ENCODE data around the gene SLC22A24. TPM values are rescaled to one million over a fixed set of nuclear protein-coding genes. Genes with fewer than 3 reads are reported as not detected.
"Not testable (repeated sequence)": the region's sequence is repeated elsewhere in the genome, so short reads cannot be mapped to it uniquely, and the experiment has no call there.

The SLC22A24 gene
- total RNA-seq, 2 donors from 2014 or later, result not detected

DNA sequence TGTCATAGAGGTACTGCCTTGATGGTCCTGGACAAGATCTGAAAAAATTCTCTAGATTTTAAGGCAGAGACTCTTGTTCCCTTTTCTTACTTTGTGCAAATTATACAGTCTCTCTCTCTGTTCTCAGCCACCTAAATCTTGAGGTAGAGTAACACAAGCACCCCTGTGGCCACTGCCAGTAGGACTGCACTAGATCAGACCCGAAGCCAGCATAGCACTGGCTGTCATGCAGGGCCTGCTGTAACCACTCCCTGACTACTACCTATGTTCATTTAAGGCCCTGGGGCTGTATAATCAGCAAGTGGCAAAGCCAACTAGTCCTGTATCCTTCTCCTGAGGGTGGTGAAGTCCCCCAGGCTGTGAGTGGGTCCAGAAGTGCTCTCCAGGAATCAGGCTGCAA lies 11.8 kb upstream of the SLC22A24 start:
- H3K4me1 ChIP-seq, result no peaks in the 10 kb centered on the region
- DNase-seq (ENCODE audit: low spot score), result no peak
- H3K27me3 ChIP-seq, result no peaks in the 10 kb centered on the region
- H3K27ac ChIP-seq, result no peak overlapping the region
- TF ChIP-seq, protein P1, sequence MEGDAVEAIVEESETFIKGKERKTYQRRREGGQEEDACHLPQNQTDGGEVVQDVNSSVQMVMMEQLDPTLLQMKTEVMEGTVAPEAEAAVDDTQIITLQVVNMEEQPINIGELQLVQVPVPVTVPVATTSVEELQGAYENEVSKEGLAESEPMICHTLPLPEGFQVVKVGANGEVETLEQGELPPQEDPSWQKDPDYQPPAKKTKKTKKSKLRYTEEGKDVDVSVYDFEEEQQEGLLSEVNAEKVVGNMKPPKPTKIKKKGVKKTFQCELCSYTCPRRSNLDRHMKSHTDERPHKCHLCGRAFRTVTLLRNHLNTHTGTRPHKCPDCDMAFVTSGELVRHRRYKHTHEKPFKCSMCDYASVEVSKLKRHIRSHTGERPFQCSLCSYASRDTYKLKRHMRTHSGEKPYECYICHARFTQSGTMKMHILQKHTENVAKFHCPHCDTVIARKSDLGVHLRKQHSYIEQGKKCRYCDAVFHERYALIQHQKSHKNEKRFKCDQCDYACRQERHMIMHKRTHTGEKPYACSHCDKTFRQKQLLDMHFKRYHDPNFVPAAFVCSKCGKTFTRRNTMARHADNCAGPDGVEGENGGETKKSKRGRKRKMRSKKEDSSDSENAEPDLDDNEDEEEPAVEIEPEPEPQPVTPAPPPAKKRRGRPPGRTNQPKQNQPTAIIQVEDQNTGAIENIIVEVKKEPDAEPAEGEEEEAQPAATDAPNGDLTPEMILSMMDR (IDR thresholded peaks at IDR 0.05), result no peak
- no peaks in the 10 kb centered on the region for H3K36me3 ChIP-seq
- H3K4me3 ChIP-seq, result no peak overlapping the region
- H3K9me3 ChIP-seq, result peaks cover 0 to 20% of the 10 kb centered on the region in 2 donors

DNA sequence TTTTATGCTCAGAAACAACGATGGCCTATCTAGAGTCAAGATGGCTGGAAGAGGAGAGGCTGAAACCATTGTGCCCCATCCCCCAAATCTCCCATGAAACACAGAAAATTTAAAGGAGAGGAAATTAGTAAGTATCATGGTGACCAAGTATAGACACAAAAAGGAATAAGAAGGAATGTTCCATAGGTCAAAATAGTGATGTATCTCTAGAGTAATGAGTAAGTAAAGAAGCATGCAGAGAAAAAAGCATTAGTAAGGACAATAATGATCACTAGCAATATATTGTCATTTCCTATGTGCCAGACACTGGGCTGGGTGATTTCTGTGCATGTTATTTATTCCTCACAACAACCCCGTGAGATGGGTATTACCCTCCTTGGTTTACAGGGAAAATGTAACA lies 2.6 kb upstream of the SLC22A24 start:
- TF ChIP-seq, protein P1 (IDR thresholded peaks at IDR 0.05), result no peak
- Histone ChIP-seq H3K27me3 (no peaks in the 10 kb centered on the region), H3K9me3 (no peaks in the 10 kb centered on the region), H3K36me3 (no peaks in the 10 kb centered on the region), H3K27ac (no peak overlapping the region), H3K4me3 (no peak overlapping the region), H3K4me1 (no peaks in the 10 kb centered on the region)
- no peak for DNase-seq (ENCODE audit: low spot score)

DNA sequence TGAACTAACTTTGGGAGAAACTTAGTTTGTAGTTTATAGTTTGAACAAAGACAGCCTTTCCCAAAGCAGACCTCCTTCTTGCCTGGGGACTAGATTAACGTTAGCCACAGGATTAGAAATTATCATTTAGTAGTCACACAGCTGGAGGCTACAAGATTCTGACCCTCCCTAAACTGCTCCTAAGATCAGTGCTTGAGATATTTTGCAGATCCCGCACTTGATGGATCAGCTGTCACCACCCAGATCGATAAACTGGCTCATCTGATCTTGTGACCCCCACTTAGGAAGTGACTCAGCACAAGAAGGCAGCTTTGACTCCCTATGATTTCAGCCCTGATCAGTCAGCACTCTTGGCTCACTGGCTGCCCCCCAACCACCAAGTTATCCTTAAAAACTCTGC lies 1.6 kb downstream of the SLC22A24 start:
- TF ChIP-seq, protein P1 (IDR thresholded peaks at IDR 0.05), result no peak
- no peaks in the 10 kb centered on the region for H3K27me3 ChIP-seq
- no peak overlapping the region for H3K27ac ChIP-seq
- no peak for DNase-seq (ENCODE audit: low spot score)
- H3K4me1 ChIP-seq, result no peaks in the 10 kb centered on the region
- H3K4me3 ChIP-seq, result no peak overlapping the region
- no peaks in the 10 kb centered on the region for H3K36me3 ChIP-seq
- H3K9me3 ChIP-seq, result no peaks in the 10 kb centered on the region

DNA sequence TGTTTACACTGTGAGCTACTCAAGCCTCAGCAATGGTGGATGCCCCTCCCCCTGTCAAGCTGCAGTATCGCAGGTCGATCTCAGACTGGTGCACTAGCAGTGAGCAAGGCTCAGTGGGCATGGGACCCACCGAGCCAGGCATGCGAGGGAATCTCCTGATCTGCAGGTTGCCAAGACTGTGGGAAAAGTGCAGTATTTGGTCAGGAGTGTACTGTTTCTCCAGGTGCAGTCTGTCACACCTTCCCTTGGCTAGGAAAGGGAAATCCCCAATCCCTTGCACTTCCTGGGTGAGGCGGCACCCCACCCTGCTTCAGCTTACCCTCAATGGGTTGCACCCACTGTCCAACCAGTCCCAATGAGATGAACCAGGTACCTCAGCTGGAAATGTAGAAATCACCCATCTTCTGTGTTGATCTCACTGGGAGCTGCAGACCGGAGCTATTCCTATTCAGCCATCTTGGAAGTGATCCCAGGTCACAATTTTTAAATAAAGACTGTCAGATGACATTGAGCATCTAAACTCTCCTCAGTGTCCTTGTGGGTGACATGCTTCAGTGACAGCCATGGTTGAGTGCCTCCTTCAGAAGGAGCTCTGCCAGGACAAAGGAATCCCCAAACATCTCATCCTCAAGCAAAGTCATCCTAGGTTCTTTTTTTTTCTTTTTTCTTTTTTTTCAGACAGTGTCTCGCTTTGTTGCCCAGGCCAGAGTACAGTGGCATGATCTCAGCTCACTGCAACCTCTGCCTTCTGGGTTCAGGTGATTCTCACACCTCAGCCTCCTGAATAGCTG lies 10.8 kb downstream of the SLC22A24 start:
- Histone ChIP-seq H3K27ac (no peak overlapping the region), H3K4me1 (no peaks in the 10 kb centered on the region), H3K36me3 (no peaks in the 10 kb centered on the region), H3K9me3 (no peaks in the 10 kb centered on the region), H3K27me3 (no peaks in the 10 kb centered on the region), H3K4me3 (no peak overlapping the region)
- DNase-seq (ENCODE audit: low spot score), result no peak
- TF ChIP-seq, protein P1 (IDR thresholded peaks at IDR 0.05), result no peak

DNA sequence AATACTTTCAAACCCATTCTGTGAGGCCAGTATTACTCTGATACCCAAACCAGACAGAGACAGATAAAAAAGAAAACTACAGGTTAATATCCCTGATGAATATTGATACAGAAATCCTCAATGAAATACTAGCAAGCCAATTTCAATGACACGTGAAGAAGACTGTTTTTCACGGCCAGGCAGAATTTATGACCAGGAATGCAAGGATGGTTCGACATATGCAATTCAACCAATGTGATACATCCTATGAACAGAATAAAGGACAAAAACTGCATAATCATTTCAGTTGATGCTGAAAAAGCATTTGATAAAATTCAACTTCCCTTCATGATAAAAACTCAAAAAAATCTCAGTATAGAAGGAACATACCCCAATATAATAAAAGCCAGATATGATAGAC lies 44.5 kb downstream of the SLC22A24 start:
- Histone ChIP-seq H3K4me3 (no peak overlapping the region), H3K4me1 (no peaks in the 10 kb centered on the region), H3K36me3 (no peaks in the 10 kb centered on the region), H3K27me3 (no peaks in the 10 kb centered on the region), H3K9me3 (peaks cover 0 to 44% of the 10 kb centered on the region in 2 donors), H3K27ac (no peak overlapping the region)
- DNase-seq (ENCODE audit: low spot score), result no peak
- TF ChIP-seq, protein P1 (IDR thresholded peaks at IDR 0.05), result no peak

DNA sequence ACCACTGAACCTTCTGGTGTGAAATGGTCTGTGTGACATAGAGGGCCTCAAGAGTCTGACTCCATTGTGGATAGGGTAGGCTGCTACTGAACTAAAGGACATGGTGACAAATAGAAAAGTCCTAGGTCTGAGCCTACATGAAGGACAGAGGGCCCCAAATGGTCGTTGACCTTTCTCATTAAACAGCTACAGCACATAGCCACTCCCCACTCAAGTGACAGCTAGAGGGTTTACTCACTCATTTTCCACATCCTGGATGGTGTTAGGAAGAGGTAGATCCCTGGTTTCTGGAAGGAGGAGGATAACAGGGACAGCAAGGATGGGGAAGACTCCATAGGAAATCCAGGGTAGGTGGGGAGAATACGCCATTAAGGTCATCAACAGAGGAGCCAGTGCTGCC lies 63.3 kb downstream of the SLC22A24 start:
- no peaks in the 10 kb centered on the region for H3K4me1 ChIP-seq
- H3K36me3 ChIP-seq, result no peaks in the 10 kb centered on the region
- no peak for DNase-seq (ENCODE audit: low spot score)
- H3K9me3 ChIP-seq, result no peaks in the 10 kb centered on the region
- H3K27me3 ChIP-seq, result no peaks in the 10 kb centered on the region
- no peak overlapping the region for H3K4me3 ChIP-seq
- no peak overlapping the region for H3K27ac ChIP-seq
- TF ChIP-seq, protein P1 (IDR thresholded peaks at IDR 0.05), result no peak

DNA sequence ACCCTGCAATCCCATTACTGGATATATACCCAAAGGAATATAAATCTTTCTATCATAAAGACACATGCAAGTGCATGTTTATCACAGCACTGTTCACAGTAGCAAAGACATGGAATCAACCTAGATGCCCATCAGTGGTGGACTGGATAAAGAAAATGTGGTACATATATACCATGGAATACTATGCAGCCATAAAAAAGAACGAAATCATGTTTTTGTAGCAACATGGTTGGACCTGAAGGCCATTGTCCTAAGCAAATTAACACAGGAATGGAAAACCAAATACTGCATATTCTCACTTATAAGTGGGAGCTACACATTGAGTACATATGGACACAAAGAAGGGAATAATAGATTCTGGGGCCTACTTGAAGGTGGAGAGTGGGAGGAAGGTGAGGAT lies 97.8 kb downstream of the SLC22A24 start:
- peaks cover 3 to 15% of the 10 kb centered on the region in 2 donors for H3K9me3 ChIP-seq
- H3K4me1 ChIP-seq; H3K4me3 ChIP-seq; H3K27ac ChIP-seq; H3K36me3 ChIP-seq; H3K27me3 ChIP-seq; DNase-seq (ENCODE audit: low spot score): not testable (repeated sequence)

Data from right atrium auricular region (tissue), 2 donors.